SK-MEL-5 (cell line): ENCODE data around the gene LDLRAD3. TPM values are rescaled to one million over a fixed set of nuclear protein-coding genes. Genes with fewer than 3 reads are reported as not detected.
A peak's percentile ranks its signal among the peaks of the same experiment; 100 is the strongest.

Source experiments
- DNase-seq: peaks from one replicate; pipeline ENCODE4 v3.0.0-alpha.2; 2016; ENCODE audit warnings: low read depth, low spot score
- in situ Hi-C: cut with HindIII; loops from 2 replicates; pipeline ENCODE4 v1.10.0; 2016; ENCODE audit warnings: low sequenced_read_pairs, high pct_unique_total_duplicates, low pct_unique_long_range_greater_than_20kb
- total RNA-seq: library from RNA; depleted of rRNA; stranded (reverse); fragments of >200 nt; shearing (Covaris generic); gene quantifications from 2 replicates; pipeline ENCODE4 v1.2.3, GENCODE V29; 2014

The LDLRAD3 gene
- total RNA-seq, 1 experiment from 2014 or later, result 28.6 TPM

GRCh38 chr11:35944503-35945136 is 758 bp downstream of the LDLRAD3 start:
- DNase-seq, result peak; percentile 30
- in situ Hi-C loops, result no loop called here

- in situ Hi-C loops, result no loop called here
- DNase-seq, result no peak
These were observed 1.3 kb downstream of the LDLRAD3 start for GRCh38 chr11:35945137-35945518.

- no peak for DNase-seq
- in situ Hi-C loops, result no loop called here
These were observed 2.9 kb downstream of the LDLRAD3 start for GRCh38 chr11:35946766-35947165.

GRCh38 chr11:35947437-35947836 is 3.6 kb downstream of the LDLRAD3 start:
- DNase-seq, result peak; percentile 68
- in situ Hi-C loops, result no loop called here

- DNase-seq, result peak; percentile 59
- in situ Hi-C loops, result no loop called here
These were observed 5.4 kb downstream of the LDLRAD3 start for GRCh38 chr11:35949242-35949641.

GRCh38 chr11:35950082-35950481 is 6.2 kb downstream of the LDLRAD3 start:
- DNase-seq, result no peak
- in situ Hi-C loops, result no loop called here

GRCh38 chr11:35951680-35952079 is 7.8 kb downstream of the LDLRAD3 start:
- in situ Hi-C loops, result no loop called here
- no peak for DNase-seq

- in situ Hi-C loops, result no loop called here
- DNase-seq, result no peak
These were observed 9.4 kb downstream of the LDLRAD3 start for GRCh38 chr11:35953081-35953760.

GRCh38 chr11:35954205-35954604 is 10.3 kb downstream of the LDLRAD3 start:
- DNase-seq, result no peak
- in situ Hi-C loops, result no loop called here

- no peak for DNase-seq
These were observed 11.8 kb downstream of the LDLRAD3 start for GRCh38 chr11:35955636-35956035.

GRCh38 chr11:35962369-35963138 is 18.7 kb downstream of the LDLRAD3 start:
- in situ Hi-C loops, result no loop called here
- DNase-seq, result no peak

More at GRCh38 chr11:35955636-35956035, 11.8 kb downstream of the LDLRAD3 start:
- in situ Hi-C loops, result no loop called here

- DNase-seq, result peak; percentile 83
- in situ Hi-C loops, result no loop called here
These were observed 20.0 kb downstream of the LDLRAD3 start for GRCh38 chr11:35963911-35964310.

GRCh38 chr11:35964841-35965240 is 21.0 kb downstream of the LDLRAD3 start:
- in situ Hi-C loops, result no loop called here
- no peak for DNase-seq

- in situ Hi-C loops, result no loop called here
- no peak for DNase-seq
These were observed 23.2 kb downstream of the LDLRAD3 start for GRCh38 chr11:35967042-35967441.

- DNase-seq, result no peak
- in situ Hi-C loops, result no loop called here
These were observed 24.7 kb downstream of the LDLRAD3 start for GRCh38 chr11:35968386-35969088.

GRCh38 chr11:35969089-35970042 is 25.5 kb downstream of the LDLRAD3 start:
- no peak for DNase-seq
- in situ Hi-C loops, result no loop called here

- DNase-seq, result no peak
- in situ Hi-C loops, result no loop called here
These were observed 26.6 kb downstream of the LDLRAD3 start for GRCh38 chr11:35970445-35970844.
